BLaER1 treated with 17β-estradiol and CSF1 and Interleukin-3, amounts not matched to agents 10 nM and 100 nM (cell line): ENCODE measurements around the gene PLXNA3.
A peak's percentile ranks its signal among the peaks of the same experiment; 100 is the strongest.

Experiments used
- H3K27ac ChIP-seq, 11 experiments: shearing (Covaris generic); formaldehyde crosslinking; 2 replicates each; pipeline ENCODE4 v1.8.1; 2022
- H3K27me3 ChIP-seq, 11 experiments: shearing (Covaris generic); formaldehyde crosslinking; 2 replicates each; pipeline ENCODE4 v1.8.1; 2022
- H3K36me3 ChIP-seq, 11 experiments: shearing (Covaris generic); formaldehyde crosslinking; 2 replicates each; pipeline ENCODE4 v1.8.1; 2022
- H3K4me1 ChIP-seq, 10 experiments: shearing (Covaris generic); formaldehyde crosslinking; 2 replicates each; pipeline ENCODE4 v1.8.1; 2022
- H3K4me2 ChIP-seq, 11 experiments: shearing (Covaris generic); formaldehyde crosslinking; 2 replicates each; pipeline ENCODE4 v1.8.1; 2022
- H3K4me3 ChIP-seq, 10 experiments: shearing (Covaris generic); formaldehyde crosslinking; 2 replicates each; pipeline ENCODE4 v1.8.1; 2022
- H3K9ac ChIP-seq, 11 experiments: shearing (Covaris generic); formaldehyde crosslinking; 2 replicates each; pipeline ENCODE4 v1.8.1; 2022
- H3K9me3 ChIP-seq, 11 experiments: shearing (Covaris generic); formaldehyde crosslinking; replicated peaks in 1 of 11; 2 replicates each; pipeline ENCODE4 v1.8.1; 2022
- H4K20me1 ChIP-seq, 11 experiments: shearing (Covaris generic); formaldehyde crosslinking; 2 replicates each; pipeline ENCODE4 v1.8.1; 2022
- Cebpa-rat ChIP-seq, 11 experiments: shearing (Covaris generic); IDR thresholded peaks; 2 replicates each; pipeline ENCODE4 v1.8.1; 2022

Gene PLXNA3

DNA sequence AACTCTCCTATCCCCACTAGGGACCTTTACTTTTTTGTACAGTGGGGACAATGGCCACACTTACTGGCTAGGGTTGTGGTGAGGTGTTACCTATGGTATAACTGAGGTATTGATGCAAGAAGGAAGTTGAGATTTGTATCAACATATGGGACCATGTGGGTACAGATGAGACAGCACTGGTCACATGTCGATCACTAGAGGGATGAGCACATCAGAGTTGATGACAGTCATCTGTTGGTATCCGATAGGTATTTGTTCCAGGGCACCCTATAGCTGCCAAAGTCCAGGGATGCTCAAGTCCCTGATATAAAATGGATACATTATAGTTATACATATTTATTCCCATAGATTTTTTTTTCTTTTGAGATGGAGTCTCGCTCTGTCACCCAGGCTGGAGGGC lies 44.9 kb downstream of the PLXNA3 start:
- peaks cover 3 to 31% (median 14%) of the 10 kb centered on the region in 11 experiments; a peak in 14 of 22 replicates for H3K36me3 ChIP-seq
- H4K20me1 ChIP-seq = no peaks in the 10 kb centered on the region; a peak in 1 of 22 replicates
- H3K9ac ChIP-seq = no peak overlapping the region
- peaks cover 0 to 30% (median 9%) of the 10 kb centered on the region in 11 experiments; a peak in 8 of 22 replicates for H3K9me3 ChIP-seq
- no peak for TF ChIP-seq Cebpa-rat (IDR thresholded peaks at IDR 0.05)
- H3K27me3 ChIP-seq = peaks cover 17 to 85% (median 62%) of the 10 kb centered on the region in 11 experiments
- no peak overlapping the region for H3K27ac ChIP-seq
- H3K4me3 ChIP-seq = no peak overlapping the region
- no peak overlapping the region for H3K4me2 ChIP-seq
- no peaks in the 10 kb centered on the region for H3K4me1 ChIP-seq

DNA sequence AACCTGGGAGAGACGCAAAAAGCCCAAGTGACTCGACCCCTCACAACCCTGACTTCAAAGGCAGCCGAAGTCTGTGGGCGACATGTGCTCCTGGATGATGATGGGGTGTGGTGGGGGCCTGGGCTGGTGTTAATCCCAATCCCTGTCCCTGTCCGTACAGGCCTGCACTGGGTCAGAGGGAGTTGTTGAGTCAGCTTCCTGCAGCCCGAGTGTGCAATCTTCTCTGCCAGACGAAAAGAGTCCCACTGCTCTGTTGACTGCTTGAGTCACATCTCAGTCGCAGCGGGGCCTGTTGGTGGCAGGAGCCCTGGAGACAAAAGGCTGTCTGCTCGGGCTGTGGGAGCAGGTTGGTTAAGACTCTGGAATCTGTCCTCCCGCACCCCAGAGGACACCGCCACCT lies 47.7 kb downstream of the PLXNA3 start:
- Histone ChIP-seq H4K20me1 (peaks cover 0 to under 1% (median 0%) of the 10 kb centered on the region in 11 experiments; a peak in 1 of 22 replicates), H3K9ac (no peak overlapping the region), H3K36me3 (peaks cover 15 to 45% (median 22%) of the 10 kb centered on the region in 11 experiments; a peak in 19 of 22 replicates), H3K4me1 (no peaks in the 10 kb centered on the region), H3K27me3 (peaks cover 9 to 81% (median 61%) of the 10 kb centered on the region in 11 experiments; a peak in 21 of 22 replicates), H3K27ac (no peak overlapping the region), H3K4me2 (no peak overlapping the region), H3K9me3 (peaks cover 12 to 56% (median 30%) of the 10 kb centered on the region in 11 experiments; a peak in 21 of 22 replicates), H3K4me3 (no peak overlapping the region)
- TF ChIP-seq Cebpa-rat (IDR thresholded peaks at IDR 0.05) = no peak

DNA sequence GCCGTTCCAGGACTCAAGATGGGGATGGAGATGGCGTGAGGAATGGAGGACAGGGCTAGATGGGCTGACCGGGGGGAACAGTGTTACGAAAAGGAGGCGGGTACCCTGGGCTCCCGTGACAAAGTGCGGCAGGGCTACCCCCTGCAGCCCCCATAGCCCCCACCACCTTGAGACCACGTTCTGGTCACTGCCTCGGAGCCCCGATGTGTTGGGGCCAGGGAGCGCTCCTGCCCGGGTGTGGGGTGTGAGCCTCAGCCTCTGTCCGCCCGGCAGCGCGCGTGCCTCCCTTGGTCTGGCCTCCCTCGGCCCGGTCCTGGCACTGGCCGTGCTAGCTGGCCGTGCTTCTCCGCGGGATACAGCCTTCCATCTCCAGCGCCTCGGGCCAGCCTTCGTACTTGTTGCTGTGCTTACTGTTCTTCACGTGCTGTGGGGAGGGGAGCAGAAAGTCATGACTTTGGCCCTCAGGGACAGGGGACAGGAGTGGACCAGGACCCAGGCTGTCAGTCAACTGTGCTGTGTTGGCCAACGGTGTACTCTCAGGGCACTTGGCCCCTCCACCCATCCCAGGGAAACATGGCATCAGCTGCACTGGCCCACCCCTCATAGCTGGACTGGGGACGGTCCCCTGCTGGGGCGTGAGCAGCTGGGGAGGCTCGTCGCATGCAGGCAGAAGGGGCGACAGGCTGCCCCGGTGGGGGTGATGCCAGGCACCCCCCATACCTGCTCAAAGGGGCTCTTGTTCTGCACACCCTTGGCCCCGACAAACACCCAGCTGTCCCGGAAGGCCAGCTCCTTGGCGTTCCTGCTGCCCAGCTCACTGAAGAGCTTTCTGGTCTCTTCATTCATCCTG lies 48.6 kb downstream of the PLXNA3 start:
- H3K4me1 ChIP-seq = peaks cover 4 to 8% (median 7%) of the 10 kb centered on the region in 10 experiments; a peak in 19 of 20 replicates
- H3K27me3 ChIP-seq = peaks cover 9 to 82% (median 62%) of the 10 kb centered on the region in 11 experiments; a peak in 21 of 22 replicates
- peaks cover 15 to 45% (median 22%) of the 10 kb centered on the region in 11 experiments; a peak in 19 of 22 replicates for H3K36me3 ChIP-seq
- no peak overlapping the region for H3K9ac ChIP-seq
- H4K20me1 ChIP-seq = peaks cover 0 to 10% (median 0%) of the 10 kb centered on the region in 11 experiments; a peak in 2 of 22 replicates
- no peak overlapping the region for H3K4me3 ChIP-seq
- no peak overlapping the region for H3K4me2 ChIP-seq
- H3K9me3 ChIP-seq = peaks cover 12 to 59% (median 32%) of the 10 kb centered on the region in 11 experiments; a peak in 21 of 22 replicates
- H3K27ac ChIP-seq = no peak overlapping the region
- TF ChIP-seq Cebpa-rat (IDR thresholded peaks at IDR 0.05) = no peak

DNA sequence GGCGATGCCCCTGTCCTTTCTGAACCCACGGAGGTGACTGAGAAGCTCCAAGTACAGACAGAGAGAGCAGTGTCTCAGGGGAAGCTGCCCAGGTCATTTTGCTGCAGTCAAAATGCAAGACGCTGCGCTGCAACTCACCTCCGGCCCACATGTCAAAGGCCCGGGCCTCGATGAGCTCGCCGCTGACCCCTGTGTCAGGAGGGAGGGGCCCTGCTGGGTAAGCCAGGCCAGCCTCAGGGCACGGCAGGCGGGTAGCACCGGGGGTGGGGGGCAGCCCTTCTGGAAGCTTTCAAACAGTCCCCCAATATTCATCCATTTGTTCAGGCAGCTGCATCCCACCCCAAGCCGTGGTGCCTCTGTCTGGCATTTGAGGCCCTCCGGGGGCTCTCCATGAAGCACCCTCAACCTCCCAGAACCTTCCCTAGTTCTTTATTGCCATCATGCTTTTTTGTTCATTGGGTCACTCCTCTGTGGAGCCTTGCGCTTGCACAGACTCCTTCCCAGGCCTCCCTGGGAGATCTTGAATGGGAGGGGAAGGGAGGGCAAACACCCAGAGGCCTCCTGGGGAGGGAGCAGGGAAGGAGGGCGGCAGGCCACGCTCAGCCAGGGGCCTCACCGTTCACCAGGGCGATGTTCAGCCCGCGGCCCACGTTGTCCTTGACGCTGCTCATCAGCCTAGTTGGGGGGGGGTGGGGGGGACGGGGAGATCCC lies 49.7 kb downstream of the PLXNA3 start:
- Histone ChIP-seq H3K4me1 (peaks cover 8 to 19% (median 16%) of the 10 kb centered on the region in 10 experiments; a peak in 19 of 20 replicates), H3K4me2 (no peak overlapping the region), H3K27ac (no peak overlapping the region), H3K27me3 (peaks cover 9 to 84% (median 62%) of the 10 kb centered on the region in 11 experiments; a peak in 21 of 22 replicates), H4K20me1 (peaks cover 0 to 16% (median 0%) of the 10 kb centered on the region in 11 experiments; a peak in 2 of 22 replicates), H3K9me3 (peaks cover 12 to 55% (median 32%) of the 10 kb centered on the region in 11 experiments; a peak in 21 of 22 replicates), H3K4me3 (no peak overlapping the region), H3K9ac (no peak overlapping the region), H3K36me3 (peaks cover 15 to 45% (median 22%) of the 10 kb centered on the region in 11 experiments; a peak in 19 of 22 replicates)
- no peak for TF ChIP-seq Cebpa-rat (IDR thresholded peaks at IDR 0.05)

GRCh38 chrX:154508384-154508745 lies 50.3 kb downstream of the PLXNA3 start:
- TF ChIP-seq Cebpa-rat (IDR thresholded peaks at IDR 0.05) = no peak
- Histone ChIP-seq H3K27me3 (peaks cover 9 to 86% (median 62%) of the 10 kb centered on the region in 11 experiments; a peak in 21 of 22 replicates), H3K27ac (no peak overlapping the region), H3K4me3 (no peak overlapping the region), H3K9ac (no peak overlapping the region), H4K20me1 (peaks cover 0 to 18% (median 0%) of the 10 kb centered on the region in 11 experiments; a peak in 2 of 22 replicates), H3K4me1 (peaks cover 8 to 24% (median 21%) of the 10 kb centered on the region in 10 experiments; a peak in 19 of 20 replicates), H3K4me2 (no peak overlapping the region), H3K9me3 (peaks cover 12 to 59% (median 32%) of the 10 kb centered on the region in 11 experiments; a peak in 21 of 22 replicates), H3K36me3 (peaks cover 15 to 45% (median 22%) of the 10 kb centered on the region in 11 experiments; a peak in 19 of 22 replicates)

- H3K9me3 ChIP-seq = peaks cover 12 to 61% (median 32%) of the 10 kb centered on the region in 11 experiments; a peak in 21 of 22 replicates
- peaks cover 9 to 84% (median 63%) of the 10 kb centered on the region in 11 experiments; a peak in 21 of 22 replicates for H3K27me3 ChIP-seq
- peaks cover 0 to 18% (median 0%) of the 10 kb centered on the region in 11 experiments; a peak in 2 of 22 replicates for H4K20me1 ChIP-seq
- TF ChIP-seq Cebpa-rat (IDR thresholded peaks at IDR 0.05) = no peak
- no peak overlapping the region for H3K4me3 ChIP-seq
- no peak overlapping the region for H3K27ac ChIP-seq
- H3K9ac ChIP-seq = no peak overlapping the region
- peaks cover 15 to 45% (median 22%) of the 10 kb centered on the region in 11 experiments; a peak in 19 of 22 replicates for H3K36me3 ChIP-seq
- H3K4me2 ChIP-seq = no peak overlapping the region
- peaks cover 8 to 32% (median 23%) of the 10 kb centered on the region in 10 experiments; a peak in 19 of 20 replicates for H3K4me1 ChIP-seq
Measured at GRCh38 chrX:154509455-154509854, 51.4 kb downstream of the PLXNA3 start.

DNA sequence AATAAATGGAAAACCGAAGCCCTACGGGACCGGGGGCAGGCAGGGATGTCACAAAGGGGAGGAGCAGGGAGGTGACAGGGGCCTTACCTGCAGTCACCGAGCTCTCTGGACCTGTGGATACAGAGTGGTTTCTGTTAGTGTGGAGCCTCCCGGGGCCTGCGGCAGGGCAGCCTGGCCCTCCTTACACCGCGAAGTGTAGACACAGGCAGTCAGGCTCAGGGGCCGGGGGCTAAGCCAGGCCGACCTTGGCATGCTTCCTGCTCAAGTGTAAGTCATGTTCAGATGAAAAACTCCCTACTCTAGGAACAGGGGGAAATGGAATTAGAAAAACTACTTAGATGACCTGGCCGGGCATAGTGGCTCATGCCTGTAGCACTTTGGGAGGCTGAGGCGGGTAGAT lies 53.7 kb downstream of the PLXNA3 start:
- Histone ChIP-seq H3K27ac (peak overlapping the region in 10 of 11 experiments; percentile 15 to 74 (median 60); a peak in 18 of 22 replicates), H3K9ac (peak overlapping the region in 7 of 11 experiments; percentile 10 to 61 (median 38); a peak in 7 of 22 replicates), H3K4me2 (peak overlapping the region; percentile 22 to 77 (median 57); a peak in 21 of 22 replicates), H3K36me3 (peaks cover 5 to 33% (median 12%) of the 10 kb centered on the region in 11 experiments; a peak in 16 of 22 replicates), H3K27me3 (peaks cover 9 to 69% (median 50%) of the 10 kb centered on the region in 11 experiments; a peak in 21 of 22 replicates), H3K4me1 (peaks cover 19 to 43% (median 35%) of the 10 kb centered on the region in 10 experiments), H3K9me3 (peaks cover 17 to 64% (median 44%) of the 10 kb centered on the region in 11 experiments), H4K20me1 (peaks cover 0 to 18% (median 0%) of the 10 kb centered on the region in 11 experiments; a peak in 1 of 22 replicates), H3K4me3 (no peak overlapping the region)
- TF ChIP-seq Cebpa-rat (IDR thresholded peaks at IDR 0.05) = no peak
